H1 (cell line): ENCODE data around the gene FRMD4A. TPM values are rescaled to one million over a fixed set of nuclear protein-coding genes. Genes with fewer than 3 reads are reported as not detected.

Experiments used
- CTCF ChIA-PET: fragments of 300-600 bp; sonication (Branson Sonifier 250); formaldehyde crosslinking; loops from one replicate; lab custom pipeline; 2021; ENCODE audit not compliant: partially characterized antibody; lab: Charles Lee
- POLR2A ChIA-PET: fragments of 300-600 bp; sonication (Branson Sonifier 250); formaldehyde crosslinking; loops from one replicate; lab custom pipeline; 2021; ENCODE audit warnings: inconsistent platforms; ENCODE audit not compliant: partially characterized antibody; lab: Charles Lee
- DNase-seq, 2 experiments: peaks; one replicate each; pipeline versions ENCODE4 v3.0.0 to v3.0.0-alpha.2; 2010 to 2022; ENCODE audit warnings: low spot score in 2 of 2, low read depth in 1 of 2, mixed read lengths in 1 of 2
- FAIRE-seq: peaks from 2 replicates; lab custom pipeline; 2011; peaks lifted over from hg19 to GRCh38; lab: Jason Lieb, UNC
- H2AFZ ChIP-seq: 2 replicates; pipeline ENCODE4 v1.8.1; 2012; ENCODE audit warnings: low read length, inconsistent platforms
- H2AK5ac ChIP-seq: 2 replicates; pipeline ENCODE4 v1.6.1; 2013; ENCODE audit warnings: low read depth, low read length
- H2BK120ac ChIP-seq: replicated peaks from 2 replicates; pipeline ENCODE3; 2013; ENCODE audit warnings: low read depth, low read length, inconsistent platforms
- H2BK12ac ChIP-seq: 2 replicates; pipeline ENCODE4 v1.6.1; 2013; ENCODE audit warnings: low read depth, low read length
- H2BK15ac ChIP-seq: 2 replicates; pipeline ENCODE4 v1.6.1; 2013; ENCODE audit warnings: low read length
- H2BK20ac ChIP-seq: 2 replicates; pipeline ENCODE4 v1.6.1; 2013; ENCODE audit warnings: low read length
- H2BK5ac ChIP-seq: 2 replicates; pipeline ENCODE4 v1.6.1; 2013; ENCODE audit warnings: low read depth, low read length
- H3K14ac ChIP-seq: 2 replicates; pipeline ENCODE4 v1.6.1; 2013; ENCODE audit warnings: inconsistent platforms; ENCODE audit not compliant: insufficient read length
- H3K18ac ChIP-seq: 2 replicates; pipeline ENCODE4 v1.6.1; 2013; ENCODE audit warnings: low read length; ENCODE audit errors: extremely low read depth
- H3K23ac ChIP-seq: 2 replicates; pipeline ENCODE4 v1.6.1; 2013; ENCODE audit warnings: inconsistent platforms; ENCODE audit not compliant: insufficient read length
- H3K23me2 ChIP-seq: 2 replicates; pipeline ENCODE4 v1.6.1; 2013; ENCODE audit warnings: low read depth, low read length
- H3K27ac ChIP-seq: 2 replicates; pipeline ENCODE4 v1.6.1; 2011; ENCODE audit warnings: low read depth, low read length, inconsistent platforms
- H3K27me3 ChIP-seq, 4 experiments: replicated peaks in 1 of 4; 1 replicate in 1 of 4; 2 replicates in 3 of 4; pipeline versions ENCODE4 v1.6.1 to v1.8.1; 2011 to 2013; ENCODE audit warnings: low read length in 3 of 4, mild to moderate bottlenecking in 3 of 4, inconsistent platforms in 2 of 4, mixed read lengths in 2 of 4, moderate library complexity in 1 of 4; ENCODE audit not compliant: control insufficient read depth in 3 of 4, insufficient read depth in 3 of 4; ENCODE audit errors: extremely low read depth in 1 of 4
- H3K36me3 ChIP-seq, 4 experiments: 2 replicates each; pipeline versions ENCODE4 v1.6.1 to v1.8.1; 2011 to 2013; ENCODE audit warnings: mild to moderate bottlenecking in 4 of 4, low read length in 3 of 4, moderate library complexity in 2 of 4, control low read depth in 1 of 4, inconsistent platforms in 1 of 4; ENCODE audit not compliant: insufficient read depth in 4 of 4, control insufficient read depth in 2 of 4
- H3K4ac ChIP-seq: replicated peaks from 2 replicates; pipeline ENCODE3; 2013; ENCODE audit warnings: low read length, low read depth, mixed read lengths, inconsistent platforms; ENCODE audit not compliant: insufficient read length
- H3K4me1 ChIP-seq, 4 experiments: replicated peaks in 1 of 4; 1 replicate in 1 of 4; 2 replicates in 3 of 4; pipeline versions ENCODE4 v1.6.1 to v1.8.1; 2011 to 2013; ENCODE audit warnings: low read length in 3 of 4, inconsistent platforms in 2 of 4, mixed read lengths in 1 of 4; ENCODE audit not compliant: insufficient read depth in 4 of 4, control insufficient read depth in 3 of 4
- H3K4me2 ChIP-seq, 2 experiments: 2 replicates each; pipeline versions ENCODE4 v1.6.1 to v1.8.1; 2011 to 2013; ENCODE audit warnings: low read depth in 2 of 2, low read length in 2 of 2, control low read depth in 1 of 2, inconsistent platforms in 1 of 2, mild to moderate bottlenecking in 1 of 2; ENCODE audit not compliant: insufficient read depth in 1 of 2
- H3K4me3 ChIP-seq, 4 experiments: fragments of 200-600, 300-600 bp in 1 of 4; sonication (generic), shearing (Covaris generic), sonication (Bioruptor Twin) in 1 of 4; 2 replicates each; pipeline versions ENCODE4 v1.5.1 to v1.8.1; 2011 to 2016; ENCODE audit warnings: low read length in 4 of 4, low read depth in 3 of 4, control low read depth in 2 of 4, inconsistent platforms in 2 of 4, mild to moderate bottlenecking in 2 of 4, mixed read lengths in 1 of 4, moderate library complexity in 1 of 4; ENCODE audit not compliant: insufficient read depth in 2 of 4; ENCODE audit errors: extremely low read depth in 1 of 4
- H3K56ac ChIP-seq: replicated peaks from 2 replicates; pipeline ENCODE3; 2013; ENCODE audit warnings: low read depth, mild to moderate bottlenecking, mixed read lengths, low read length, inconsistent platforms; ENCODE audit not compliant: insufficient read length
- H3K79me1 ChIP-seq: 2 replicates; pipeline ENCODE4 v1.6.1; 2013; ENCODE audit warnings: low read depth, low read length, control low read depth
- H3K79me2 ChIP-seq, 2 experiments: 2 replicates each; pipeline versions ENCODE4 v1.6.1 to v1.8.1; 2012 to 2013; ENCODE audit warnings: low read length in 2 of 2, mild to moderate bottlenecking in 2 of 2, inconsistent platforms in 1 of 2; ENCODE audit not compliant: insufficient read depth in 2 of 2, control insufficient read depth in 1 of 2
- H3K9ac ChIP-seq, 4 experiments: replicated peaks in 1 of 4; 1 replicate in 1 of 4; 2 replicates in 3 of 4; pipeline versions ENCODE4 v1.6.1 to v1.8.1; 2011 to 2013; ENCODE audit warnings: low read depth in 3 of 4, low read length in 3 of 4, control low read depth in 2 of 4, mild to moderate bottlenecking in 2 of 4, moderate library complexity in 2 of 4, inconsistent platforms in 1 of 4; ENCODE audit errors: extremely low read depth in 1 of 4
- H3K9me3 ChIP-seq, 2 experiments: 2 replicates each; pipeline versions ENCODE4 v1.6.1 to v1.8.1; 2012 to 2013; ENCODE audit warnings: mild to moderate bottlenecking in 2 of 2, moderate library complexity in 2 of 2, control low read depth in 1 of 2, inconsistent platforms in 1 of 2, low read depth in 1 of 2, low read length in 1 of 2, mixed read lengths in 1 of 2; ENCODE audit not compliant: insufficient read depth in 2 of 2
- H4K20me1 ChIP-seq, 2 experiments: replicated peaks in 1 of 2; 2 replicates each; pipeline versions ENCODE3 to v1.8.1; 2011 to 2013; ENCODE audit warnings: inconsistent platforms in 2 of 2, low read length in 2 of 2, mild to moderate bottlenecking in 1 of 2; ENCODE audit not compliant: insufficient read depth in 2 of 2, control insufficient read depth in 1 of 2
- H4K5ac ChIP-seq: 2 replicates; pipeline ENCODE4 v1.6.1; 2013; ENCODE audit warnings: low read length, low read depth, mixed read lengths, inconsistent platforms; ENCODE audit not compliant: insufficient read length
- H4K8ac ChIP-seq: 2 replicates; pipeline ENCODE4 v1.8.0; 2013; ENCODE audit warnings: mild to moderate bottlenecking, moderate library complexity, low read length, inconsistent platforms; ENCODE audit not compliant: insufficient read depth; ENCODE audit errors: extremely low read depth
- H4K91ac ChIP-seq: replicated peaks from 2 replicates; pipeline ENCODE3; 2013; ENCODE audit warnings: low read length, mixed read lengths, inconsistent platforms; ENCODE audit not compliant: insufficient read length
- CEBPB ChIP-seq: IDR thresholded peaks from 2 replicates; pipeline ENCODE4 v1.6.1; 2012; ENCODE audit warnings: low read depth, low read length
- FOSL1 ChIP-seq: IDR thresholded peaks from 2 replicates; pipeline ENCODE4 v1.6.1; 2011; ENCODE audit warnings: mild to moderate bottlenecking, low read depth, low read length, moderate library complexity; ENCODE audit not compliant: insufficient read depth
- HDAC2 ChIP-seq, 2 experiments: fragments of 300-600 bp in 1 of 2; sonication (generic) in 1 of 2; IDR thresholded peaks; 2 replicates each; pipeline ENCODE4 v1.6.1; 2011 to 2012; ENCODE audit warnings: low read depth in 2 of 2, low read length in 2 of 2, mild to moderate bottlenecking in 2 of 2, moderate library complexity in 2 of 2, borderline replicate concordance in 1 of 2, inconsistent platforms in 1 of 2
- HDAC6 ChIP-seq: IDR thresholded peaks from one replicate; pipeline ENCODE4 v1.7.1; 2012; ENCODE audit warnings: low read depth, mild to moderate bottlenecking, inconsistent platforms, low read length, moderate library complexity
- KDM5A ChIP-seq: fragments of 200-600 bp; IDR thresholded peaks from 2 replicates; pipeline ENCODE4 v1.7.1; 2012; ENCODE audit warnings: mild to moderate bottlenecking, low read length, inconsistent platforms, mixed read lengths
- NRF1 ChIP-seq: IDR thresholded peaks from 2 replicates; pipeline ENCODE4 v1.6.1; 2011; ENCODE audit warnings: mild to moderate bottlenecking, low read depth, low read length, improper control_type of control experiment
- RXRA ChIP-seq: IDR thresholded peaks from 2 replicates; pipeline ENCODE4 v1.6.1; 2011; ENCODE audit warnings: low read depth, mild to moderate bottlenecking, low read length, moderate library complexity; ENCODE audit not compliant: insufficient read depth
- SP4 ChIP-seq: IDR thresholded peaks from 2 replicates; pipeline ENCODE4 v1.6.1; 2012; ENCODE audit warnings: low read length, inconsistent platforms
- SRF ChIP-seq: IDR thresholded peaks from 2 replicates; pipeline ENCODE4 v1.6.1; 2011; ENCODE audit warnings: mild to moderate bottlenecking, low read depth, low read length, moderate library complexity
- polyA plus RNA-seq, 7 experiments: library from polyadenylated mRNA; depleted of rRNA in 3 of 7; stranded (reverse) in 5 of 7; unstranded in 2 of 7; fragments of >200 nt in 5 of 7; fragments of 200-250 nt in 2 of 7; gene quantifications; 1 replicate in 5 of 7; 2 replicates in 1 of 7; 4 replicates in 1 of 7; pipeline versions ENCODE4 v1.2.1 to v1.2.3, GENCODE V29; 2011 to 2013; ENCODE audit warnings: missing spikeins in 2 of 7, mixed read lengths in 2 of 7
- total RNA-seq: library from RNA; stranded (reverse); fragmentation: NEBNext Ultra II Directional; extraction: Animal tissue kit (Norgen Biotek cat#: 25700); gene quantifications from 2 replicates; pipeline ENCODE4 v1.2.1, GENCODE V29; 2021
- TF ChIP-seq, protein P1 (sequence below): IDR thresholded peaks from 2 replicates; pipeline ENCODE4 v1.6.1; 2012; ENCODE audit warnings: inconsistent platforms

FRMD4A gene
- total and polyA plus RNA-seq, 2 of the 8 experiments (the other 6 are each of a cell fraction or from before 2014, with no cell fraction given), result 38.6 to 39.6 TPM

- DNase-seq (no peak), FAIRE-seq (no peak)
- no peak overlapping the region for H2BK5ac ChIP-seq
- no peak overlapping the region for H3K27ac ChIP-seq
- no peak overlapping the region for H2BK20ac ChIP-seq
- no peaks in the 10 kb centered on the region for H3K79me1 ChIP-seq
- no peak overlapping the region for H3K4me3 ChIP-seq
- H3K79me2 ChIP-seq, result no peaks in the 10 kb centered on the region
- no peak overlapping the region for H4K91ac ChIP-seq
- no peak overlapping the region for H3K23ac ChIP-seq
- H2AFZ ChIP-seq, result no peak overlapping the region
- no peaks in the 10 kb centered on the region for H4K20me1 ChIP-seq
- no peaks in the 10 kb centered on the region for H3K36me3 ChIP-seq
- no peak overlapping the region for H3K4me2 ChIP-seq
- H3K4ac ChIP-seq, result no peak overlapping the region
- no peak overlapping the region for H2BK12ac ChIP-seq
- peaks cover 0 to 6% (median under 1%) of the 10 kb centered on the region in 4 experiments; a peak in 3 of 7 replicates for H3K4me1 ChIP-seq
- H3K18ac ChIP-seq, result no peak overlapping the region
- no peak overlapping the region for H4K5ac ChIP-seq
- no peaks in the 10 kb centered on the region for H3K23me2 ChIP-seq
- no peak overlapping the region for H3K9ac ChIP-seq
- H3K27me3 ChIP-seq, result no peaks in the 10 kb centered on the region
- H2BK15ac ChIP-seq, result no peak overlapping the region
- POLR2A ChIA-PET, result no interaction called here
- H3K9me3 ChIP-seq, result no peaks in the 10 kb centered on the region
- no peak overlapping the region for H2BK120ac ChIP-seq
- no peak overlapping the region for H3K56ac ChIP-seq
- no peak overlapping the region for H4K8ac ChIP-seq
- H3K14ac ChIP-seq, result no peak overlapping the region
- CTCF ChIA-PET, result interaction anchor here (1.5 kb wide), 1 partner anchor 125 kb away, joined by 3 read pairs; no protein-coding TSS in a partner anchor
- H2AK5ac ChIP-seq, result no peak overlapping the region
- TF ChIP-seq NRF1, result no peak
- TF ChIP-seq, protein P1, sequence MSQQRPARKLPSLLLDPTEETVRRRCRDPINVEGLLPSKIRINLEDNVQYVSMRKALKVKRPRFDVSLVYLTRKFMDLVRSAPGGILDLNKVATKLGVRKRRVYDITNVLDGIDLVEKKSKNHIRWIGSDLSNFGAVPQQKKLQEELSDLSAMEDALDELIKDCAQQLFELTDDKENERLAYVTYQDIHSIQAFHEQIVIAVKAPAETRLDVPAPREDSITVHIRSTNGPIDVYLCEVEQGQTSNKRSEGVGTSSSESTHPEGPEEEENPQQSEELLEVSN, result no peak
- no peak for TF ChIP-seq HDAC6
- TF ChIP-seq CEBPB, result no peak
- no peak for TF ChIP-seq SP4
- no peak for TF ChIP-seq KDM5A
- TF ChIP-seq SRF, result no peak
- TF ChIP-seq HDAC2 (IDR thresholded peaks at IDR 0.05; ENCODE audit: borderline replicate concordance in 1 of 2, low read depth in 2 of 2, low read length in 2 of 2), result no peak
- no peak for TF ChIP-seq FOSL1
- TF ChIP-seq RXRA, result no peak
Measured at GRCh38 chr10:14158575-14158974, 172.1 kb downstream of the FRMD4A start.
